ENCODE measurements around the gene RAD51B.

- TF ChIP-seq POLR2AphosphoS5 (IDR thresholded peaks at IDR 0.05; ENCODE audit: borderline replicate concordance, low read depth, low read length) (no peak), EZH2 (IDR thresholded peaks at IDR 0.05) (no peak)
Measured at GRCh38 chr14:68245146-68246073, 425.8 kb downstream of the RAD51B start.
